ENCODE measurements around the gene SFMBT2. TPM values are rescaled to one million over a fixed set of nuclear protein-coding genes. Genes with fewer than 3 reads are reported as not detected.

The SFMBT2 gene
- total RNA-seq, 1 experiment from 2014 or later = 7.4 TPM

DNA sequence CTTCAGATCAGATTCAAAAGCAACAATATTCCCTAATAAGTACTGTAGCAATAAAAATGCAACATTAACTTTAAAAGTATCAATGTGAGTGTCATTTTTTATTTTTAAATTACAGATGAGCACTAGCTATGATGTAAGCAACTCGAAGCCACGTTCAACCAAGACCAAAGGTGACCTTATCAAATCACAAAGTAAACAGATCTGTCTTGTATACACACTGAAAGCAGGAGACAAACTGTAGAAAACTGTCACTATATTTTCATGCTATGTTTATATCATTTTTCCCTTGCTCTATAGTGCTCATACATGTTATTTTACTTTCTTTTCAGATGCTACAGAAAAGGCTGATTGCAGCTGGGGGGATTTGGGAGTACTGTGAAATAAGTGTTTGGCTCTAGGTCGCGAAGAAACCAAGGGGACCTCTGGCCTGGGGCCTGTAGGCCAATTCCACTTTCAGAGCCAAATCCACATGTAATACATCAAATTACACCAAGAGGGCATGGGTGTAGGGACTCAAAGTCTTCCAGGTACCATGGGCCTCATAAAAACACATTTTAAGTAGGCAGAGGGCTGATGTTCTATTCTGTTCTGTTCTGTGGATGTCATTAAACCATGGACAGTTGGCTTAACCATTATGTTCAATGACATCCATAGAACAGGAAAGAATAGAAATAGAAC, 245.2 kb downstream of the SFMBT2 start:
- ChIA-PET CTCF (interaction anchor here (0.7 to 1.6 kb wide), 3 partner anchors 246 to 500 kb away, joined by 3 to 4 read pairs (median 4); no protein-coding TSS in a partner anchor), POLR2A (no interaction called here)
- no peak overlapping the region for H3K27ac Mint-ChIP-seq (ENCODE audit: low read depth, unreplicated experiment)
- no peaks in the 10 kb centered on the region for H3K4me1 Mint-ChIP-seq (ENCODE audit: insufficient read depth, unreplicated experiment)
- peaks cover 30% of the 10 kb centered on the region for H3K36me3 Mint-ChIP-seq (ENCODE audit: insufficient read depth, unreplicated experiment)
- TF ChIP-seq, protein P1, sequence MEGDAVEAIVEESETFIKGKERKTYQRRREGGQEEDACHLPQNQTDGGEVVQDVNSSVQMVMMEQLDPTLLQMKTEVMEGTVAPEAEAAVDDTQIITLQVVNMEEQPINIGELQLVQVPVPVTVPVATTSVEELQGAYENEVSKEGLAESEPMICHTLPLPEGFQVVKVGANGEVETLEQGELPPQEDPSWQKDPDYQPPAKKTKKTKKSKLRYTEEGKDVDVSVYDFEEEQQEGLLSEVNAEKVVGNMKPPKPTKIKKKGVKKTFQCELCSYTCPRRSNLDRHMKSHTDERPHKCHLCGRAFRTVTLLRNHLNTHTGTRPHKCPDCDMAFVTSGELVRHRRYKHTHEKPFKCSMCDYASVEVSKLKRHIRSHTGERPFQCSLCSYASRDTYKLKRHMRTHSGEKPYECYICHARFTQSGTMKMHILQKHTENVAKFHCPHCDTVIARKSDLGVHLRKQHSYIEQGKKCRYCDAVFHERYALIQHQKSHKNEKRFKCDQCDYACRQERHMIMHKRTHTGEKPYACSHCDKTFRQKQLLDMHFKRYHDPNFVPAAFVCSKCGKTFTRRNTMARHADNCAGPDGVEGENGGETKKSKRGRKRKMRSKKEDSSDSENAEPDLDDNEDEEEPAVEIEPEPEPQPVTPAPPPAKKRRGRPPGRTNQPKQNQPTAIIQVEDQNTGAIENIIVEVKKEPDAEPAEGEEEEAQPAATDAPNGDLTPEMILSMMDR (IDR thresholded peaks at IDR 0.05; ENCODE audit: unreplicated experiment) = no peak
- H3K4me3 Mint-ChIP-seq (ENCODE audit: unreplicated experiment) = no peak overlapping the region
- no peaks in the 10 kb centered on the region for H3K9me3 Mint-ChIP-seq (ENCODE audit: unreplicated experiment)
- no peak for DNase-seq (ENCODE audit: unreplicated experiment)
- BruUV-seq (replicated peaks) = no TSS peak
- no peaks in the 10 kb centered on the region for H3K27me3 Mint-ChIP-seq (ENCODE audit: insufficient read depth, unreplicated experiment)
- intact Hi-C loops (cut with micrococcal nuclease) = no loop called here

GRCh38 chr10:7164955-7165354, 245.9 kb downstream of the SFMBT2 start:
- intact Hi-C loops (cut with micrococcal nuclease) = no loop called here
- ChIA-PET CTCF (interaction anchor here (1.3 to 1.6 kb wide), 2 partner anchors 245 to 246 kb away, joined by 4 read pairs; no protein-coding TSS in a partner anchor), POLR2A (no interaction called here)
- no TSS peak for BruUV-seq (replicated peaks)
- no peaks in the 10 kb centered on the region for H3K27me3 Mint-ChIP-seq (ENCODE audit: insufficient read depth, unreplicated experiment)
- no peak for DNase-seq (ENCODE audit: unreplicated experiment)
- H3K4me3 Mint-ChIP-seq (ENCODE audit: unreplicated experiment) = no peak overlapping the region
- H3K9me3 Mint-ChIP-seq (ENCODE audit: unreplicated experiment) = no peaks in the 10 kb centered on the region
- H3K4me1 Mint-ChIP-seq (ENCODE audit: insufficient read depth, unreplicated experiment) = no peaks in the 10 kb centered on the region
- peaks cover 37% of the 10 kb centered on the region for H3K36me3 Mint-ChIP-seq (ENCODE audit: insufficient read depth, unreplicated experiment)
- H3K27ac Mint-ChIP-seq (ENCODE audit: low read depth, unreplicated experiment) = no peak overlapping the region
- TF ChIP-seq, protein P1 (IDR thresholded peaks at IDR 0.05; ENCODE audit: unreplicated experiment) = no peak

DNA sequence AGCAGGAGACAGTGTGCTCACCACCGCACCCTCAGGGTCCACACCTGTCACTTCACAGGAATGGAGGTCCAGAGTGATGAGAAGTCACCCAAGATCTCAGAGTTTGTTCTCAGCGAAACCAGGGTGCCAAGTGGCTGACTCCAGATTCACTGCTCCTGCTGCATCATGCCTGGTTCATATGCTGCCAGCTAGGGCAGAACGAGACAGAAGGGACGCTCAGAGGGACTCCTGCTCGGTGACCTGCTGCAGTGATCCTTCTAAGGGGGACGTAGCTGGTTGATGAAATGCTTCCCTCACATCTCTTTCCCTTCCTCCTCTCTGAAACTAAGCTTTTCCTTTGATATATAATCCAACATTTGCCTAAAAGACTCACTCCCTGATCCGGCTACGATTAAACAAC, 248.5 kb downstream of the SFMBT2 start:
- BruUV-seq (replicated peaks) = no TSS peak
- CTCF ChIA-PET = interaction anchor here (0.7 kb wide), 2 partner anchors 13 to 77 kb away, joined by 3 to 4 read pairs; no protein-coding TSS in a partner anchor
- Mint-ChIP-seq H3K27ac (ENCODE audit: low read depth, unreplicated experiment) (no peak overlapping the region), H3K4me1 (ENCODE audit: insufficient read depth, unreplicated experiment) (no peaks in the 10 kb centered on the region), H3K9me3 (ENCODE audit: unreplicated experiment) (no peaks in the 10 kb centered on the region), H3K27me3 (ENCODE audit: insufficient read depth, unreplicated experiment) (no peaks in the 10 kb centered on the region), H3K36me3 (ENCODE audit: insufficient read depth, unreplicated experiment) (peaks cover 40% of the 10 kb centered on the region), H3K4me3 (ENCODE audit: unreplicated experiment) (no peak overlapping the region)
- TF ChIP-seq, protein P1 (IDR thresholded peaks at IDR 0.05; ENCODE audit: unreplicated experiment) = no peak
- no peak for DNase-seq (ENCODE audit: unreplicated experiment)
- POLR2A ChIA-PET = no interaction called here
- intact Hi-C loops (cut with micrococcal nuclease) = no loop called here

- intact Hi-C loops (cut with micrococcal nuclease) = no loop called here
- no peak overlapping the region for H3K27ac Mint-ChIP-seq (ENCODE audit: low read depth, unreplicated experiment)
- TF ChIP-seq, protein P1 (IDR thresholded peaks at IDR 0.05; ENCODE audit: unreplicated experiment) = no peak
- no peaks in the 10 kb centered on the region for H3K9me3 Mint-ChIP-seq (ENCODE audit: unreplicated experiment)
- H3K27me3 Mint-ChIP-seq (ENCODE audit: insufficient read depth, unreplicated experiment) = no peaks in the 10 kb centered on the region
- no peak for DNase-seq (ENCODE audit: unreplicated experiment)
- ChIA-PET POLR2A (no interaction called here), CTCF (interaction anchor here (0.7 kb wide), 3 partner anchors 11 to 76 kb away, joined by 3 to 4 read pairs (median 3); no protein-coding TSS in a partner anchor)
- H3K4me3 Mint-ChIP-seq (ENCODE audit: unreplicated experiment) = no peak overlapping the region
- H3K4me1 Mint-ChIP-seq (ENCODE audit: insufficient read depth, unreplicated experiment) = no peaks in the 10 kb centered on the region
- peaks cover 34% of the 10 kb centered on the region for H3K36me3 Mint-ChIP-seq (ENCODE audit: insufficient read depth, unreplicated experiment)
- BruUV-seq (replicated peaks) = no TSS peak
Observed at GRCh38 chr10:7161484-7162250, 249.2 kb downstream of the SFMBT2 start.
